ENCODE data around the gene TCOF1.

The TCOF1 gene

DNA sequence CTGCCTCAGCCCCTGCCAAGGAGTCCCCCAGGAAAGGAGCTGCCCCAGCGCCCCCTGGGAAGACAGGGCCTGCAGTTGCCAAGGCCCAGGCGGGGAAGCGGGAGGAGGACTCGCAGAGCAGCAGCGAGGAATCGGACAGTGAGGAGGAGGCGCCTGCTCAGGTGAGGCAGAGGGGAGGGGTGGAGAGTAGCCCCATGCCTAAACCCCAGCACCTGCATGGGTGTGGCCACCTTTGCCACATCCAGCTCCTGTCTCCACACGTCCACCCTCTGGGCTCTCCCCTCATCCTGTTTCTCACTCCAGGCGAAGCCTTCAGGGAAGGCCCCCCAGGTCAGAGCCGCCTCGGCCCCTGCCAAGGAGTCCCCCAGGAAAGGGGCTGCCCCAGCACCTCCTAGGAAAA lies 17.2 kb downstream of the TCOF1 start:
- Mint-ChIP-seq H3K27me3 (no peaks in the 10 kb centered on the region), H3K9me3 (no peaks in the 10 kb centered on the region), H3K4me3 (no peak overlapping the region), H3K27ac (no peak overlapping the region), H3K36me3 (ENCODE audit: low read depth) (peaks cover 100% of the 10 kb centered on the region), H3K4me1 (ENCODE audit: low read depth) (peaks cover 23% of the 10 kb centered on the region)
- intact Hi-C loops (cut with micrococcal nuclease) = no loop called here

DNA sequence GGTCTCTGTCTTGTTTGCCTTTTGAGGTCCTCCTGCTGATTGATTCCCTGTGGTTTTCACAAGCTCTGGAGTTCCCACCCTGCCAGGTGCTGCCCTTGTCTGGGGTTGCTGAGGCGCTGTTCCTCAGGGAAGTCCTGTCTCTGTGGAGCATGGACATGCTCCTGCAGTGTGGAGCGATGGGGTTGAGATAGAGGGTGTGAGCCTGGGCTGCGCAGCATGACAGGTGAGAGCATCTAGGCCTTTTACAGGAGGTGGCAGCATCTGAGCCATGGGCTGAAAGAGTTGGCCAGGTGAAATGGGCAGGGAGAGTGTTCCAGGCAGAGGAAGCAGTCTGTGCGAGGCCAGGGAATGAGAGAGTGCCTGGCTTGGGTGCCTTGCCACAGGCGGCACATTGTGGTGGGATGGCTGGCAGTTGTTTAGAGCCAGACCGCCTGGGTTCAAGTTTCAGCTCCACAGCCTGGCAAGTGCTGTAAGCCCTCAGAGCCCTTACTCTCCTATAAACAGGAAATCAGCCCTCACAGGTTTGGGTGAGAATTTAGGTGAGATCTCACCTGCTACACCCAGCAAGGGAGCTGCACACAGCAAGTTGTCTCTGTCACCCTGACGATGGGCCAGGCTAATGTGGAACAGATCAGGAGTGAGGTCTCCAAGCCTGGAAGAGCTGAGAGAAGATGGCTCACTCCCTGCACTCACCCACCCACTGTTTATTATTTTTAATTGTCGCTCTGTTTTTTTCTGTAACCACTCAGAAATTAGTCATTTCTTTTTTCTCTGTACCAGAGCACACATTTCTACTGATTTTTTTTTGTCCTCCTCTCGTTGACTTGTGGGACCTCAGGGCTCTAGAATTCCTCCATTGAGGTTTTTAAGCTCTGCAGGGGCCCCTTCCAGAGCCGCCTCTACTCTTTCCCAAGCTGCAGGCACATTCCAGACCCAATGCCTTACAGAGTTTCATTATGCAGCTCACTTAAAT lies 19.6 kb downstream of the TCOF1 start:
- peaks cover 100% of the 10 kb centered on the region for H3K36me3 Mint-ChIP-seq (ENCODE audit: low read depth)
- H3K4me1 Mint-ChIP-seq (ENCODE audit: low read depth) = peaks cover 14% of the 10 kb centered on the region
- H3K27me3 Mint-ChIP-seq = no peaks in the 10 kb centered on the region
- H3K27ac Mint-ChIP-seq = no peak overlapping the region
- H3K4me3 Mint-ChIP-seq = no peak overlapping the region
- intact Hi-C loops (cut with micrococcal nuclease) = no loop called here
- no peaks in the 10 kb centered on the region for H3K9me3 Mint-ChIP-seq

GRCh38 chr5:150377964-150378694 lies 20.6 kb downstream of the TCOF1 start:
- H3K9me3 Mint-ChIP-seq = no peaks in the 10 kb centered on the region
- intact Hi-C loops (cut with micrococcal nuclease) = no loop called here
- H3K27ac Mint-ChIP-seq = no peak overlapping the region
- H3K27me3 Mint-ChIP-seq = no peaks in the 10 kb centered on the region
- peaks cover 6% of the 10 kb centered on the region for H3K4me1 Mint-ChIP-seq (ENCODE audit: low read depth)
- H3K36me3 Mint-ChIP-seq (ENCODE audit: low read depth) = peaks cover 100% of the 10 kb centered on the region
- H3K4me3 Mint-ChIP-seq = no peak overlapping the region

GRCh38 chr5:150384701-150385100 lies 27.2 kb downstream of the TCOF1 start:
- intact Hi-C loops (cut with micrococcal nuclease) = no loop called here
- Mint-ChIP-seq H3K27ac (no peak overlapping the region), H3K27me3 (no peaks in the 10 kb centered on the region), H3K4me3 (no peak overlapping the region), H3K4me1 (ENCODE audit: low read depth) (peaks cover 17% of the 10 kb centered on the region), H3K9me3 (no peaks in the 10 kb centered on the region), H3K36me3 (ENCODE audit: low read depth) (peaks cover 100% of the 10 kb centered on the region)

GRCh38 chr5:150386024-150386855 lies 28.7 kb downstream of the TCOF1 start:
- intact Hi-C loops (cut with micrococcal nuclease) = no loop called here
- Mint-ChIP-seq H3K4me1 (ENCODE audit: low read depth) (peaks cover 24% of the 10 kb centered on the region), H3K27ac (no peak overlapping the region), H3K9me3 (no peaks in the 10 kb centered on the region), H3K36me3 (ENCODE audit: low read depth) (peaks cover 100% of the 10 kb centered on the region), H3K4me3 (no peak overlapping the region), H3K27me3 (no peaks in the 10 kb centered on the region)

GRCh38 chr5:150389531-150390266 lies 32.2 kb downstream of the TCOF1 start:
- Mint-ChIP-seq H3K9me3 (no peaks in the 10 kb centered on the region), H3K27ac (no peak overlapping the region), H3K36me3 (ENCODE audit: low read depth) (peaks cover 100% of the 10 kb centered on the region), H3K27me3 (no peaks in the 10 kb centered on the region), H3K4me1 (ENCODE audit: low read depth) (peaks cover 11% of the 10 kb centered on the region), H3K4me3 (no peak overlapping the region)
- intact Hi-C loops (cut with micrococcal nuclease) = no loop called here

- peaks cover 13% of the 10 kb centered on the region for H3K4me1 Mint-ChIP-seq (ENCODE audit: low read depth)
- no peaks in the 10 kb centered on the region for H3K9me3 Mint-ChIP-seq
- no peak overlapping the region for H3K27ac Mint-ChIP-seq
- no peak overlapping the region for H3K4me3 Mint-ChIP-seq
- H3K27me3 Mint-ChIP-seq = no peaks in the 10 kb centered on the region
- intact Hi-C loops (cut with micrococcal nuclease) = no loop called here
- peaks cover 100% of the 10 kb centered on the region for H3K36me3 Mint-ChIP-seq (ENCODE audit: low read depth)
These were observed 33.8 kb downstream of the TCOF1 start for GRCh38 chr5:150391064-150391834.

- intact Hi-C loops (cut with micrococcal nuclease) = no loop called here
- H3K27me3 Mint-ChIP-seq = no peaks in the 10 kb centered on the region
- no peak overlapping the region for H3K4me3 Mint-ChIP-seq
- H3K4me1 Mint-ChIP-seq (ENCODE audit: low read depth) = peaks cover 17% of the 10 kb centered on the region
- H3K27ac Mint-ChIP-seq = no peak overlapping the region
- H3K36me3 Mint-ChIP-seq (ENCODE audit: low read depth) = peaks cover 100% of the 10 kb centered on the region
- H3K9me3 Mint-ChIP-seq = no peaks in the 10 kb centered on the region
These were observed 34.5 kb downstream of the TCOF1 start for GRCh38 chr5:150391986-150392385.

GRCh38 chr5:150392680-150393079 lies 35.2 kb downstream of the TCOF1 start:
- Mint-ChIP-seq H3K27me3 (no peaks in the 10 kb centered on the region), H3K4me3 (no peak overlapping the region), H3K4me1 (ENCODE audit: low read depth) (peaks cover 22% of the 10 kb centered on the region), H3K9me3 (no peaks in the 10 kb centered on the region), H3K36me3 (ENCODE audit: low read depth) (peaks cover 100% of the 10 kb centered on the region), H3K27ac (no peak overlapping the region)
- intact Hi-C loops (cut with micrococcal nuclease) = no loop called here

DNA sequence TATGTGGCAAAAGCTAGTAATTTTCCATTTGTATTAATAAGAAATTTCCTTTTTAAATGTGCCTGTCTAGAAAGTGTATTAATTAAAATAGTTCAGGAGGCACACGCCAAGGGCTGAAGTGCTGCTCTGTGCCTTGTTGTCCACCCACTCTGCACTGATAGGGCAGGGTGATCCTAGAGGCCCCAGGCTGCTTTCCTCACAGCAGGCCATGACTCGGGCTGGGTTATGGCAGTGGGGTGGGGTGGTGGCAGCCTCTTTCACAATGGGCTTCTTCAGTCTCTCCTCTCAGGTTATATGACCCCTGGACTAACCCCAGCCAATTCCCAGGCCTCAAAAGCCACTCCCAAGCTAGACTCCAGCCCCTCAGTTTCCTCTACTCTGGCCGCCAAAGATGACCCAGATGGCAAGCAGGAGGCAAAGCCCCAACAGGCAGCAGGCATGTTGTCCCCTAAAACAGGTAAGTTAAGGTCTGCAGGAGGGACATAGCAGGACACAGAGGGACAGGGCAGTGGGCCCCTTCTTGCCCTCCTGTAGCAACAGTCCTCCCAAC lies 35.7 kb downstream of the TCOF1 start:
- Mint-ChIP-seq H3K4me3 (no peak overlapping the region), H3K27ac (no peak overlapping the region), H3K36me3 (ENCODE audit: low read depth) (peaks cover 98% of the 10 kb centered on the region), H3K27me3 (no peaks in the 10 kb centered on the region), H3K4me1 (ENCODE audit: low read depth) (peaks cover 25% of the 10 kb centered on the region), H3K9me3 (no peaks in the 10 kb centered on the region)
- intact Hi-C loops (cut with micrococcal nuclease) = no loop called here

GRCh38 chr5:150394131-150394530 lies 36.6 kb downstream of the TCOF1 start:
- Mint-ChIP-seq H3K9me3 (no peaks in the 10 kb centered on the region), H3K36me3 (ENCODE audit: low read depth) (peaks cover 98% of the 10 kb centered on the region), H3K27me3 (no peaks in the 10 kb centered on the region), H3K4me1 (ENCODE audit: low read depth) (peaks cover 32% of the 10 kb centered on the region), H3K4me3 (no peak overlapping the region), H3K27ac (no peak overlapping the region)
- intact Hi-C loops (cut with micrococcal nuclease) = no loop called here

DNA sequence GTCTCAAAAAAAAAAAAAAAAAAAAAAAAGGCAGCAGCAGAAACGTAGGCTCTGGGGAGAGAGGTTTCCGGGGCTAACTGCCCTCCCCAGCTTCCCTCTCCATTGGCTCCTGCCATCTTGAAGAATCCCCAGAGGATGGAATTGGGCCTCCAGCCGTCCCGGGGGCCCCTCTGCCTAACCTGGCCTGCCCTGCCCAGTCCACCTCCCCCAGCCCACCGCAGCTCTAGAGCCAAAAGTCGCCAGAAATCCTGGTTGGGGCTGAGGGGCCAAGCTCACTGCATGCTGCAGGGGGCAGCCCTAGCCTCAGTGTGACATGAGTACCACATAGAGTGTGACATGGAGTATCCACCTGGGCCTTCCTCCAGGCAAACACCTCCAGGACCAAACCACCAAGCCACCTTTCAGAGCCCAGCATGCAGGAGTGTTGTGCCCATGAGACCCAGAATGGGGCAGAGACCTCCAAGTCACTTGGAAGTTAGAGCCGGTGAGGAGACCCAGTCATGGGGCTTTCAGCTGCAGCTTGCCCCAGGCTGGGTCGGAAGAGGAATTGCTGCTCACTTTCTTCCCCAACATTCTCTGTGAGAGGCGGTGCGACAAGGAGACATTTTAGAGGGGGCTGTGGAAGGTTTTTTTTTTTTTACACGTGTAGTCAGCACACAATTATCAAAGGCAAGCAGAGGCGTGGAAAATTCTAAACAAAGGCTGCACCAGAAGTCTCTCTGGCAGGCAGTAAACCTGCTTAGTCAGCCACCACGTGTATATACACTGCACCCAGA lies 37.6 kb downstream of the TCOF1 start:
- Mint-ChIP-seq H3K4me1 (ENCODE audit: low read depth) (peaks cover 30% of the 10 kb centered on the region), H3K4me3 (no peak overlapping the region), H3K27me3 (no peaks in the 10 kb centered on the region), H3K9me3 (no peaks in the 10 kb centered on the region), H3K36me3 (ENCODE audit: low read depth) (peaks cover 97% of the 10 kb centered on the region), H3K27ac (no peak overlapping the region)
- intact Hi-C loops (cut with micrococcal nuclease) = loop anchor here (5.0 kb wide), 1 partner anchor 42 kb away; no protein-coding TSS in a partner anchor

Measured in dendritic cell treated with granulocyte-macrophage colony-stimulating factor and Interleukin-4, amounts not matched to agents 40 ng/mL and 50 ng/mL, for 4 days (primary cell).